ENCODE measurements around the gene INPP5A.

INPP5A gene

DNA sequence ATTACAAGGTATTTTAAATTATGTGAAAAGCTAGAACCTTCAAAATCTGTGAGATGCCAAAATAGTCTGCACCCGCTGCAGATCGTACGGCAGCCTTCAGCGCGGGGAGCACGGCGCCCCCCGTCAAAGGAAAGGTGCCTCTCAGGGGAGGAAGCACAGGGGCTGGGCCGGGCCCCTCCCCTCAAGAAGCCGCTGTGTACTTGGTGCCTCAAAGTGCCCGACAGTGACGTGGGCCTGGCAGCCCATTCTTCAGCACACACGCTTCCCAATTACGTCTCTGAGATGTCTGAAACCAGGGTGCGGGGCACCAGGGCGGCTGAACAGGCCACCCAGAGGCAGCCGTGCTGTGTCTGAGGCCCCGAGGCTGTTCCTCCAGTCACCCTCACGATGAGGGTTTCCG is 116.1 kb downstream of the INPP5A start:
- in situ Hi-C loops (cut with MboI; ENCODE audit: low sequenced_read_pairs), result no loop called here

DNA sequence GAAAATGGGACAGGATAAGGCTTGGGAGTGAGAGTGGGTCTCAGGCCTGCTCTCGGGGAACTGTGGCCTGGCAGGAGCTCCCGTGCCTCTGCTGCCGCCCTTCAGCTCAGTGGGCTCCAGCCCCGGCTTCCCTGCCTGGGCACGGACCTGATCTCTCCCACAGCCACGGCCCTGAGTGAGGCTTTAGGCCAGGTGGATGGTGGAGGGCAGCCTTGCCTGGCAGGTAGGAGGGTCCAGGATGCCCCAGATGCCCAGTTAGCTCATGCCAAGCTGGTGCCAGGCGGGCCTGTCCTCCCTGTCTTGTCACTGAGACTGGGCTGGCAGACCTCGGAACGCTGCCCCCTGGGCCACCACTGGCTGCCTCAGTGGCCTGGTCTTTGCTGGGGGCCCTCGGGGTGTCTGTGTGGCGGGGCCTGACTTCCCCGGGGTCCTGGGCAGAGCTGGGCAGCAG is 116.6 kb downstream of the INPP5A start:
- in situ Hi-C loops (cut with MboI; ENCODE audit: low sequenced_read_pairs), result no loop called here

DNA sequence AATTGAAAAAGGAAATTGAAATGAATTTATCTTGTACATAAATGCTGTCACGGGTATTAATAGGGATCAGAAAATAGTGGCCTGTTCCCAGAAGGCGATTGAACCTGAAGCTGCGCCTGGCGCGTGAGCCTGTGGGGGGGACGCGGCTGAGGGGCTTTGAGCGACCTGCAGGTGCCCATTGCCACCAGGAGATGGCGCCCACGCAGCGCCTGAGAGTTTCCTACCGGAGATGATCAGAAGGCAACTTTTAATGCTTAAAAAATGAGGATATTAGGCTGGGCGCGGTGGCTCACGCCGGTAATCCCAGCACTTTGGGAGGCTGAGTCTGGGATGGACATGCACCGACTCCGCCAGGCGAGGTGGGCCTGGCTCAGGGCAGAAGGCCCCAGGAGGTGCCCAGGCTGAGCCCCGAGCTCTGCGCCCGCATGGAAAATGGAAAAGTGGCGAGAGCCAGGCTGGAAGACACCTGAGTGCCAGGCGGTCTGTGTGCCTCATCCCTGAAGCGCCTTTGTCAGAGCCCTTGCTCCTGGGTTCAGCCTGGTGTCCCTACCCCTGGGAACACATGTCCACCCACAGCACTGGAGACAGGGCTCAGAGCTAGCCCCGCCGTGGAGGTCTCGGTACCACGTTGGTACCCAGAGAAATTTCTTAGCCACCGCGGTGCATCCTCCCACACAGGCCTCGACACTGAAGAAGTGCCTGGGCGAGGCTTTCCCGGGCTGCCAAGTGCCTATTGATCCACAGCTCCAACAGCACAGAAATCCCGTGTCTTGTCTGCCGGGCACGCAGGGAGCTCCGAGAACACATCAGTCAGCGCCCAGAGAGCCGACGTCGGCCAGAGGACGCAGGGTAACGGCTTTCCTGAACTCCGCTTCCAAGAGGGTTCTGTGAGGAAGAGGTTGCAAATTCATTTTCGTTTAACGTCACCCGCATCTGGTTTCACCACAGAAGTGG is 117.4 kb downstream of the INPP5A start:
- in situ Hi-C loops (cut with MboI; ENCODE audit: low sequenced_read_pairs), result no loop called here

DNA sequence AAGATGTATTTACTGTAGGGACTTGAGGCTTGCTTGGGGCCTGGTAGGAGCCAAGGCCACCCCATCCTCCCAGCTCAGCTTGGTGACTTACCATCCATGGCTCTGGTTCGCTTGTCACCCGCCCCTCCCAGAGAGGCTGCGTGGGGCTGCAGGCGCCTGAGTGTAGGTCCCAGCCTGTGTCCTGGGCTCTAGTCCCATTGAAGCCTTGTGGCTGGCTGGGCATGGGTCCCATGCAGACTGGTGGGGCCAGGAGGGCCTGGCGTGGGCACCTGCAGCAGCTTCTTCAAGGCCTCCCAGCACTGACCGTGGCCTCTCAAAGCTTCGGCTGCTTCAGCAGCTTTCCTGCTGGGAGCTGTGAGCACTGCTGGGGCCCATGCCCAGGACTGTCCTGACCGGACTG is 118.1 kb downstream of the INPP5A start:
- in situ Hi-C loops (cut with MboI; ENCODE audit: low sequenced_read_pairs), result no loop called here

DNA sequence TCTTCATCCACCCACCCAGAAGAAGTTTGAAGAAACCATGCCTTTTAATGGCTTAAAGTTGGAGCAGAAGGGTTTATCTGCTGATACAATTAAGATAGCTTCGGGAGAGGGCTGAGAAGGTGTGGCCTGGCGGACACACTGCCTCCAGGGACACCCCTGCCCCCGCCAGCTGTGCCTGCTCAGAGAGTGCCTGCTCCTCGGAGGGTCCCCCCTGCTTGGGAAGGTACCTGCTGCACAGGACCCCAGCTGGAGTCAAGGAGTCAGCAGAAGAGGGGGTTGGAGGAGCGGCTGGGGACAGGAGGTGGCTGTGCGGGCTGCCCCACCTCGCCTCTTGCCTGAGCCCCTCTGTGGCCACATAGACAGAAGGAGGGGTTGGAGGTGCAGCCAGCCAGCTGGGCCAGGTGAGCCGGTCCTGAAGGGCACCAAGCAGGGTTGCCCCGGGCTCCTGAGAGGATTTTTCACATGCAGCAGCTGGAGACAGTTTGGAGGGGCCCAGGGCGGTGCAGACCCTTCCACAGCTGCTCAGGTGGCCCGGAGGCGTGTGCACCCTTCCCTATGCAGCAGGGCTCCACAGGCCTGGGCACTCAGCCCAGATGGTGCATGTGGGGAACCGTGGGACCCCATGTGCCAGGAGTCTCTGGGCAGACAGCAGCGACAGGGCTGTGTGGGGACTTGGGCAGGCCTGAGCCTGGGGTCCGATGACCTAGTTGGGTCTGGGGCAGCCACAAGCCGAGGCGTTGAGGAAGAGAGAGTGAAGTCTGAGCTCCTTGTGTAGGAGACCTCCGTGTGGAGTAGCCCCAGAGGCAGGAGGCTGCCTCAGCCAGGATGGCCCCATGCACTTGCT is 118.9 kb downstream of the INPP5A start:
- in situ Hi-C loops (cut with MboI; ENCODE audit: low sequenced_read_pairs), result no loop called here

DNA sequence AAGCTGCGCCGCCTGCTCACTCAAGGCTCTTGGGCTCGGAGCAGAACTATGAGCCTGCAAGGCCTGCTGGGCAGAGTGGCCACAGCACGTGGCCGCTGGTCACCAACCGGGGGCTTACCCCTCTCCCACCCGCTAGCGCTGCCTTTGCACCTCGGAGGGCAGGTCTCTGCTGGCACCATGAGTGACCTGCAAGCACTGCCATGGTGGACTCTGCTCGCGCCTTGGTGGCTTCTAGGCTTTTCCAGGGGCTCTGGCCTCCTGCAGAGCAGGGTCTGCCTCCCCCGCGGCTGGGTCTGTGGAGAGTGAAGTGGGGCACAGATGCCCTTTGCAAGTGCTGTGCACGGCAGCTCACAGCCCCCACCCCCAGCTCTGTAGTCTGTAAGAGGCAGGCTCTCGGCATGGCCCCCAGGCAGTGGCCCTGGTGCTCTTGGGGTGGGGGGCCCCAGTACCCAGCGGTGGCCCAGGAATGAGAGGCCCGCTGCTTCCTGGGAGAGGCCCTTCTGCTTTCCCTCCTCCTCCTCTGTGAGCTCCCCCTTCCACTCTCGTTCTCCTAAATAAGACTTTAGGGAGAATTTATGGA is 119.6 kb downstream of the INPP5A start:
- in situ Hi-C loops (cut with MboI; ENCODE audit: low sequenced_read_pairs), result no loop called here

DNA sequence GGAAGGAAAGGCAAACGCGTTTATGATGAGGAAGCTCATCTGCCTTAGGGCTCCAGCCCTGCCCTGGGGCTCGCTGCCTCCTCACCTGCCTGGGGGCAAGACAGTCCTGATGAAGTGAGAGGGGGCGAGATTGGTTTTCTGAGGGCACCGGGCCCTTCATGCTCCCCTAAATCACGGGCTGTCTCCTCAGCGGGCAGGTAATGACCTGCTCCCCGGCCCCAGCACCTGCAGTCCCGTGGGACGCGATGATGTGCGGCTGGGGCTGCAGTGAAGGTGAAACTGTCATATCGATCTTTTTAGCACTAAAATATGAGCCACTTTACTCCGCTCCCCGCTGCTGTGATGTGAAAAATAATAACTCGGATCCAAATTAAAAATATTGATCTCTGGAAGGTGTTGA is 120.2 kb downstream of the INPP5A start:
- in situ Hi-C loops (cut with MboI; ENCODE audit: low sequenced_read_pairs), result no loop called here

DNA sequence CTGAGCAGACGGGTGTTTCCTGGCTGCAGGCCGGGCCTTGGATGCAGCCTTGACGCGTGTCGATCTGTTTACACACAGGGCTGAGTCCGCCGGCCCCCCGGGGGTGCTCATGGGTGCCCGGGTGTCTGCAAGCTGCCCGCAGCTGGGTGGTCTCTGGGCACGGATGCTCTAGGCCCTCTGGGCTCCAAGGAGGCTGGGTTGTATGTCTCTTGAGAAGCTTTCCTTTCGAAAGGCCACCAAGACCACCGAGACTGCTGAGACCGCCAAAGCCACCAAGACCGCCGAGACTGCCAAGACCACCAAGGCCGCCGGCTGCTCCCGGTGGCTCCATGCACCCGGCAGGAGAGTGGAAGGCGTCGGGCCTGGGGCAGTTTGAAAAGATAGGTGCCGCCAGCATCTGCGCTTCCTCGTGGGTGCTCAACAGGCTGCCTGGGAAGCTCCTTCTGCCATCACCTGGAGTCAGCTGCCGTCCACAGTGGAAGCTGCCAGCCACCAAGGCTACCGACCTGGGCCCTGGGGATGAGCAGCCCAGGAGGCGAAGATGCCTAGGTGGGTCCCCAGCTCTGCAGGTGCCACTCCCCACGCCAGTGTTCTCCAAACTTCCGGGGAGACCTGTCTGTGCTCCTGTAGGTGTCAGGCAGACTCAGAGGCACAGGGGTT is 121.1 kb downstream of the INPP5A start:
- in situ Hi-C loops (cut with MboI; ENCODE audit: low sequenced_read_pairs), result no loop called here

DNA sequence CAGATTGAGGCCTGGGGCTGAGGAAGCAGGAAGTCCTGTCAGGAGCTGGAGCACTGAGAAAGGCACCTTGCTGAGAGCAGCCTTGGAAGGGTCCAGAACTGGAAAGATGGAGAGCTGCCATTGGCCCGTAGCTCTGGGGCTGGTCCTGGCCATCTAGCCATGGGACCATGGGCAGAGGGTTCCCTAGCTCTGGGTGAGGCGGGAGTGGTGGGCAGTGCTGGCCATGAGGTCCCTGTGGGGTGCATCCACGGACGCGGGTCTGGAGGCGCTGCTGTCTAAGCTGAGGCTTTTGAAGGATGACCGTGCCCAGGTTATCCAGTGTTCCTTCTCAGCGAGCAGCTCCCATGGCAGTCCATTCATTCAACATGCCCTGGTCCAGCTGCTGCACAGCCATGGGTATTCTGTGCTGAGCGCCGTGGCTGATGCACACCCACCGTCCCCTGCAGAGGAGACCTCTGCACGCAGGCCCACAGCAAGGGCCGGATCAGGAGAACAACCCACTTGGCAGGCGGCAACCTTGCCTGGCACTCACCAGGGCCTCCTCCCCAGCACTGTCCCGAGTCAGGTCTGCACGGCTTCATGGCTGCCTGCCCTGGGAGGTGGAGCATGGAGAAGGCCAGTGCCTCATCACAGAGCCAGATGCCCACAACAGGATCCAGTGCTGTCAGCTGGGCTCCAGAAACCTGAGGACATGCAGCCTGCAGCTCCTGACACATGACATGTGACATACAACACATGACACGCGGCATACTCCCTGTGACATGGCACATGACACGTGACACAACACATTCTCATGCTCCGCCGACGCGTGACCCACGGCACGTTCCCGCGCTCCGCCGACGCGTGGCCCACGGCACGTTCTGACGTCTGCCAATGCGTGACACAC is 121.9 kb downstream of the INPP5A start:
- in situ Hi-C loops (cut with MboI; ENCODE audit: low sequenced_read_pairs), result no loop called here

DNA sequence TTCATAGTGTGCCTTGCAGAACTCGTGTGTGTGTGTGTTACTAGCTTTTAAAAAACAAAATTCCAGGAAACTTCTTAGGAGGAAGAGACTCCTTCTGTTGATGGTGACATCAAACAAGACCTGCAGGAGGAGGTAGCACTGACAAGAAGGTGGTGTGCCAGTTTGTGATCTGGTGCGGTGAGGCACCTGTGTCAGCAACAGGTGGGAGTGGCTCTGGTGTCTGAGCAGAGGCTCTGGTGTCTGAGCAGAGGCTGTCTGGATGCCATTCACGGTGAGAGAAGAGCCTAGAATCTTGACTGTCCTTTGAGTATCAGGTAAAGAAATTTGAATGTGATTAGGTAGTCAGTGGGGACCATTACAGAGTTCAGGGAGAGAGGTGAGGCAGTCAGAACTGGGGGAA is 122.8 kb downstream of the INPP5A start:
- in situ Hi-C loops (cut with MboI; ENCODE audit: low sequenced_read_pairs), result no loop called here

DNA sequence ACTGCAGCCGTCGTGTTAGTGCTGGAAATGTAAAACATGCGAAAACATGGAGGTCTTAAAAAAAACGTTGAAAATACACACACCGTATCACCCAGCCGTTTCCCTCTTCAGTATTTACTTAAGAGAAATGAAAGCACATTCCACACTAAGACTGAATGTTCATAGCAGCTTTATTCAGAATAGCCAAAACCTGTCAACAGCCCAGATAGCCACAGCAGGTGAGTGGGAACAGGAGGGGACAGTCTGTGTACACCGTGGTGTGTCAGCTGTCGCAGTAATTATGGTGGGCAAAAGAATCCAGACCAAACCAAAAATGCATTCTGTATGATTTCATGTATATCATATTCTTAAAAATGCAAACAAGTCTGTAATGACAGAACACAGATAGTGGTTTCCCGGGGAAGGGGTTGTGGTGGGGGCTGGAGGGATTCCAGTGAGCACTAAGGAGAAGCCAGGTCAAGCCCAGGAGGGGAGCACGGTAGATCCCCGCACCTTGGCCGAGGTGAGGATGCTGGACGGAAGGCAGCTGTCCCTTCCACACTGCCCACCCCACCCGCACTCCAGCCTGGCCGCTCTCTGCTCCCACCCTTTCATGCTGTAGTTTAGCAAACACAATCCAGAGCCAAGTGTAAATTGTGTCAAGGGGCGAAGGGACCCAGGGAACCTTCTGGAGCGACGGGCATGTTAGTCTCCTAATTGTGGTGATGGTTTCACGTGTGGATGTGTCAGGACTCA is 124.8 kb downstream of the INPP5A start:
- in situ Hi-C loops (cut with MboI; ENCODE audit: low sequenced_read_pairs), result no loop called here

DNA sequence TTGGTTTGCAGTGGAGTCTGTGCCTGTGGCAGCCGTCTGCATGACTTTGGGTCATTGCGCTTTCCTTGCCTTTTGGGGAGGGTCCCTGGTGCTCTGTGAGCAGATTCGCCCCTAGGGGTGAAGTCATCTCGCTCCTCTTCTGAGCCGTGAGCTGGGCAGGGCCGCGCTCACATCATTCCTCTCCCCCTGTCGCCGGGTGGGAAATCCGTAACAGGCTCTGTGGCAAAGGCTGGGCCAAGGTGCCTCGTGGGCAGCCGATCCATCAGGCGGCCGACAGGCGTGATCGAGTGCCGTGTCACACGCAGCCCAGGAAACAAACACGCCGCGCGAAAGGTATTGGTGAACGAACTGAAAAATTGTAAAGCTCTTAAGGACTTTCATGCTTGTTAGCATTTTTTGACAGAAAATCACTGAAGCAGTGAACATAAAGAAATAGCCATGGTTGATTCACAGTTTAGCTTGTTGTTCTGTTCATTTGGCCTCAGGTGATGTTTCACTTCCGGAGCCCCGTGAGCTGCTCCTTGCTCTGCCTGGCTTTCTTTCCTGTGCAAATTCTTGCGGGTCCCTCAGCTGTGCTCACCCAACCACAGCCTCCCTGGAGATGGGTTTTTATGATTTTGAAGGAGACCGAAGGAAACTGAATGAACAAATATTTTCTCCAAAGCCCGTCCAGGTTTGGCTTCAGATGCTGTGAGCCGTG is 126.2 kb downstream of the INPP5A start:
- in situ Hi-C loops (cut with MboI; ENCODE audit: low sequenced_read_pairs), result no loop called here

DNA sequence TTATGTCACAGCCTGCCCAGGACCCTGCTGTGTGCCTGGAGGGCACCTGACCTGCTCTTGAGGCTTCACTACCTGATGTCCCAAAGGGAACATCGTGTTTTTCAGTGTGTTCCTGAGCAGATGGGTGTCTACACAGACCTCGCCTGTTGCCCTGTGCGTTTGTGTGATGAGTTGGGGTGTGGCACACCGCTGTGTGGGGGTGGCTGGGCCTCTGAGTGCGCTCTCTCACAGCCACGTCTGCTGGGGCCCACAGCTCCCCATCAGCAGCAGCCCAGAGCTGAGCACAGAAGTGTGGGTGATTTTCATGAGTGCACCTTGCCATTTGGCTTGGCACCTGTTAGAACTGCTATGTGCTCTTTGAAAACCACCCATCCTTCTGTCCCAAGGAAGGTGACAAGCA is 126.8 kb downstream of the INPP5A start:
- in situ Hi-C loops (cut with MboI; ENCODE audit: low sequenced_read_pairs), result no loop called here

DNA sequence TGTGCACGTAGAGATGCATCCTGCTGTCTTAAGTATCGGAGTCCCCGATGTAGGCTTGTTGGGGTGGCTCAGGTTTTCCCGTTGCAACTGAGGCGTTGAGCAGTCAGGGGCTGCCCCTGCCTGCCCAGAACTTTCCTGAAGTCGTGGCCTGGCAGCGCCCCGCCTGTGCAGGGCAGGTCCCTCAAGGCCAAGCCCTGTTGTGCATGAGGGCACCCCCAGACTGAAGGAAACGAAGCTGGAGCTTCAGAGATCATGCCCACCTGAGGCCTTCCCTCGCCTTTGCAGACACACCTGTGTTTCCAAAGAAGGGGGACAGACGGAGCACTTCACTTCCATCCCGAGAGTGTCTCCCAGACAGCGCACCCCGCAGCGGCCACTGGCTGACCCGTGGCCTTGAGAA is 127.3 kb downstream of the INPP5A start:
- in situ Hi-C loops (cut with MboI; ENCODE audit: low sequenced_read_pairs), result no loop called here

DNA sequence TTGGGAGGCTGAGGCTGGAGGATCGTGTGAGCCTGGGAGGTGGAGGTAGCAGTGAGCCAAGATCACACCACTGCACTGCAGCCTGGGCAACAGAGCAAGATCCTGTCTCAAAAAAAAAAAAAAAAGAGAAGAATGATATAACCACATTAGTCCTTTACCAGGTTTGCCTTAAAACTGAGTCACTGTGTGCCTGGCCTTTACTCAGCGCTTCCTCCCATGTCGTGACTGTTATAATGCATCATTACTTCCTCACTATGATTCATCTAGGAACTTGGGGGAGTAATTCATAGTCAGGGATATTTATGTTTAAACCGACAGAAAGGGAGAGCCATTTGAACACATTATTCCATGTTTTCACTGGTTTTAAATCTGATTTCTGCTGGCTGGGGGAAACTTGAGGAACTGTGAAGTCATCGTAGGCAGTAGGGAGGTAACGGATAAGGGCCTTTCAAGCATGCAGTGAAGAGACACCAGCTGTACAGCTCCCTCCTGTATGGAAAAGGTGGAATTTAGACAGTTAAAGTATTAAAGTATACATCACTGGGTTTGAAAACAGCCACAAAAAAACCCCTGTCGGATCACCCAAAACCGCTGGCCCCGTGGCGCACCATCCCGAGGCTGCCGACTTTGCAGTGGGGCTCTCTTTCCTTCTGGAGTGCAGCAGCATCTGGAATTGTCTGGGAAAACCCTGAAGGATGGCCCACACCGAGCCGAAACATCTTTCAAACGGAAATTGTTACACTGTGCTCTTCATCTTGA is 128.5 kb downstream of the INPP5A start:
- in situ Hi-C loops (cut with MboI; ENCODE audit: low sequenced_read_pairs), result no loop called here

DNA sequence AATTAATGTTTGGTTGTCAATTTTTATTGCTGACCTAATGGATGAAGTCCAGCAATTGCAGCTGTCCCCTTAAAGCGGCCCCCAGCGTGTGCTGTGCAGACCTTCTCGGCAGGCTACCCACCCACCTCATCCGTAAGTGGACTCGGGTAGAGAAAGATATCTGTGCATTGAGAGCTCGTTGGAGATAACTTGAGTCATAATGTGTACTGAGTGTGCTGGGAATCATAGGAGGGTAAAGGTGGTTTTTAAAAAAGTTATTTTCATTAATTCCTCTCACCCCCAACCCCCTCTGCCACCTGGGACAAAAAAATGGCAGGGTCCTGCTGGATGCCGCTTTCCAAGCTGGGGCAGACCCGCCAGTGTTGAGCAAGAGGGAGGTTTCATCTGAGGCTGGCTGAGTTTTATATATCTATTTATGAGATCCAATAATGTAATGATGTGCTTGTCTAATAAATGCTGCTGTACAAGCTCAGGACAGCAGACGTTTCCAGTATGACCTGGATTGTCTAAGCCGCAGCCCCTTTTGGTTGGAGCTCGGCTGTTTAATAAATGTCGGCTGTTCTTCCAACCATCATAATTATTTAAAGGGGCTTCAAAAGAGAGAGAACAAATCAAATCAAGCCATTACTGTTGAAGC is 129.2 kb downstream of the INPP5A start:
- in situ Hi-C loops (cut with MboI; ENCODE audit: low sequenced_read_pairs), result no loop called here

DNA sequence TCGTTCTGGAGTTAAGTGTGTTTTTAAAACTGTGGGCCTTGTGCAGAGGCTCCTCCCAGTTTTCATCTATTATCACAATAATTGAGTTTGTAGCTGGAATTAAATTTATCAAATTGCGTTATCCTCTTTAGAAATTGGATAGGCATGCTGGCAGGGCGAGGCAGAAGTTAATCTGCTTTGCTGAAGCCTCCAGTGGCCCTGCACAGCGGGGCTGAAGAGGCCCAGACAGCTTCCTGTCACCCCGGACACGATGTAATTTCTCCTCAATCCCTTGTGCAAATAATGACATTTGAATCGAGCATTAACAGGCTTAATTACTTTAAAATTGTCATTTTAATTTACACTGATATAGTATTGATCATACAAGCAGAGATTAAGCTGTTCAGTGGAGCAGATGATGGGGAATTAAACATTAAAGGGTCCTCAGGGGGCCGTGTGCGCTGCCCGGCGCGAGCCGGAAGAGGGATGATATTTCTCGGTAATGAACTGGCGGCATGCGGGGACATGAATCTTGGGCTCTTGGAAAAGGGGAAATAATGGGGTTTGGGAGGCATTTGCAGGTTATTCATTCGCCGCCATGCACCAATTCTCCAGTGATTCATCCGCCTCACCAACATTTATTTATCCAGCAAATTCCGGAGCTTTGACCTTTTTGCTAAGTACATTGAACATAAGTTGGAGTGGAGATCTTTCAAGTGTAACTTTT is 129.9 kb downstream of the INPP5A start:
- in situ Hi-C loops (cut with MboI; ENCODE audit: low sequenced_read_pairs), result no loop called here
